GM12878 (cell line): Measurements from ENCODE around the gene CCP110. TPM values are rescaled to one million over a fixed set of nuclear protein-coding genes. Genes with fewer than 3 reads are reported as not detected.

ENCODE experiments used
- BRCA1 ChIP-seq: IDR thresholded peaks from 2 replicates; pipeline ENCODE4 v1.6.1; 2011; ENCODE audit warnings: low read depth, low read length, improper control_type of control experiment
- polyA plus RNA-seq, 11 experiments: library from polyadenylated mRNA; depleted of rRNA in 4 of 11; unstranded in 6 of 11; stranded (reverse) in 5 of 11; fragments of >200 nt; fragmentation: Nextera tagmentation in 4 of 11; fragmentation: Illumina TruSeq in 1 of 11; extraction: Ambion mirVana in 4 of 11; extraction: Trizol in 1 of 11; gene quantifications; 1 replicate in 1 of 11; 2 replicates in 10 of 11; pipeline versions ENCODE4 v1.2.1 to v1.2.3, GENCODE V29; 2011 to 2016; ENCODE audit warnings: inconsistent platforms in 2 of 11, missing spikeins in 2 of 11, low read depth in 1 of 11
- total RNA-seq, 4 experiments: library from RNA; depleted of rRNA in 3 of 4; stranded (reverse); fragments of >200 nt in 3 of 4; fragmentation: Illumina TruSeq in 1 of 4; extraction: Trizol in 1 of 4; gene quantifications; 2 replicates each; pipeline versions ENCODE4 v1.2.1 to v1.2.3, GENCODE V29; 2013 to 2021
- TF ChIP-seq, protein P1 (sequence below), 3 experiments: IDR thresholded peaks in 2 of 3; conservative IDR thresholded peaks in 1 of 3; 2 replicates each; pipeline ENCODE4 v1.5.1; 2011; ENCODE audit warnings: low read depth in 3 of 3, low read length in 3 of 3, mild to moderate bottlenecking in 3 of 3, control low read depth in 2 of 3, moderate library complexity in 2 of 3, inconsistent platforms in 1 of 3, mixed read lengths in 1 of 3; ENCODE audit not compliant: control insufficient read depth in 2 of 3, insufficient read depth in 1 of 3; ENCODE audit errors: extremely low read depth in 1 of 3

Gene CCP110
- total and polyA plus RNA-seq, 10 of the 15 experiments (the other 5 are each of a cell fraction or from before 2014, with no cell fraction given): 6.4 to 38.1 (median 26.7) TPM

DNA sequence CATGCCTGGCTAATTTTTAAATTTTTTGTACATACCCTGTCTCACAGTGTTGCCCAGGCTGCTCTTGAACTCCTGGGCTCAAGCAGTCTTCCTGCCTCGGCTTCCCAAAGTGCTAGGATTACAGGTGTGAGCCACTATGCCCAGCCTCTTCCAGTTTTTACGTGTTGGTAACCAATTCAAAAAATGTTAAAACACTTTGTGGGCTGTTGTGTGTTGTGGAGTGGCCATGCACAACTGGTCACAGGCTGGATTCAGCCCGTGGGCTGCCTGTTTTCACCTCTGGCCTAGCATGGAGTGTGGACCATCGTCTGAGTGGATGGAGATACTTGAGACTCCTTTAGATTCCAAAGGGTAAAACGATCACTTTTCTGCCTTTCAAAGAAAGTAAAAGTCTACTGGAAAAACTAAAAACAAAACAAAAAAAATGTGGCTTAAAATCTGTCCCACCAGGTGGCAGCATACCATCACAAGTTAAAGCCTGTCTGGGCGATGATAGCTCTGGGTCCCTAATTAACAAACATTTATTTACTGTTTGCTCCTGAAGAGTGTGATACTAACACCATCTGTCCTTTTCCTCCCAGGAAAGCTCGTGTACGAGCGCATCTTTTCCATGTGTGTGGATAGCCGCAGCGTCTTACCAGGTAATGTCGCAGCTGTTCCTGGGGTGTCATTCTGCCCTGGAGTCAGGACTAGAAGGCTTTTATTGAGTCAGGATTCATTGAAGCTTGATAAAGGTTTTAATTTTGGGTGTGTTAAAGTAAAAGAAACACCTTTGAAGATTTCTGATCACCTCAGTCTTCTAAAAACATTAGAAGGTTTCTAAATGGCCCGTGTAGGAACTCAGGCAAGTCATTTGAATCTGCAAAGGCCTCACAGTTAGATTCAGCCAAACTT lies 77.6 kb downstream of the CCP110 start (continued):
- TF ChIP-seq, protein P1, sequence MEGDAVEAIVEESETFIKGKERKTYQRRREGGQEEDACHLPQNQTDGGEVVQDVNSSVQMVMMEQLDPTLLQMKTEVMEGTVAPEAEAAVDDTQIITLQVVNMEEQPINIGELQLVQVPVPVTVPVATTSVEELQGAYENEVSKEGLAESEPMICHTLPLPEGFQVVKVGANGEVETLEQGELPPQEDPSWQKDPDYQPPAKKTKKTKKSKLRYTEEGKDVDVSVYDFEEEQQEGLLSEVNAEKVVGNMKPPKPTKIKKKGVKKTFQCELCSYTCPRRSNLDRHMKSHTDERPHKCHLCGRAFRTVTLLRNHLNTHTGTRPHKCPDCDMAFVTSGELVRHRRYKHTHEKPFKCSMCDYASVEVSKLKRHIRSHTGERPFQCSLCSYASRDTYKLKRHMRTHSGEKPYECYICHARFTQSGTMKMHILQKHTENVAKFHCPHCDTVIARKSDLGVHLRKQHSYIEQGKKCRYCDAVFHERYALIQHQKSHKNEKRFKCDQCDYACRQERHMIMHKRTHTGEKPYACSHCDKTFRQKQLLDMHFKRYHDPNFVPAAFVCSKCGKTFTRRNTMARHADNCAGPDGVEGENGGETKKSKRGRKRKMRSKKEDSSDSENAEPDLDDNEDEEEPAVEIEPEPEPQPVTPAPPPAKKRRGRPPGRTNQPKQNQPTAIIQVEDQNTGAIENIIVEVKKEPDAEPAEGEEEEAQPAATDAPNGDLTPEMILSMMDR (IDR thresholded peaks at IDR 0.05 in 2 of 3, conservative IDR thresholded peaks at IDR 0.05 in 1 of 3; ENCODE audit: control insufficient read depth in 2 of 3, extremely low read depth in 1 of 3, insufficient read depth in 1 of 3, low read depth in 3 of 3, low read length in 3 of 3): peak; percentile 37 to 64 (median 41); a peak in 4 of 6 replicates
- no peak for TF ChIP-seq BRCA1

Other genes starting within 250 kb of the CCP110 start
- gene CLEC19A, start 238.2 kb upstream of the CCP110 start, total RNA-seq (2014; rRNA removed): not detected in 2 replicates
- gene CLEC19A, start 238.2 kb upstream of the CCP110 start, total RNA-seq (2014; rRNA removed; fragmentation: Illumina TruSeq; extraction: Trizol): not detected in 2 replicates
- not detected in 2 replicates for gene CLEC19A, start 238.2 kb upstream of the CCP110 start, total RNA-seq (2021)
- gene CLEC19A, start 238.2 kb upstream of the CCP110 start, polyA plus RNA-seq (2011; rRNA removed): not detected in 2 replicates
- 0.03 TPM in 1 of 2 replicates, not detected in the other for gene CLEC19A, start 238.2 kb upstream of the CCP110 start, polyA plus RNA-seq (2014; fragmentation: Illumina TruSeq; extraction: Trizol)
- gene CLEC19A, start 238.2 kb upstream of the CCP110 start, polyA plus RNA-seq (2014; fragmentation: Nextera tagmentation; extraction: Ambion mirVana): not detected
- 0.03 TPM in 1 of 2 replicates, not detected in the other for gene CLEC19A, start 238.2 kb upstream of the CCP110 start, polyA plus RNA-seq (2014; rRNA removed)
- gene CLEC19A, start 238.2 kb upstream of the CCP110 start, polyA plus RNA-seq (2016; fragmentation: Nextera tagmentation; extraction: Ambion mirVana): not detected
- gene TMC5, start 106.1 kb upstream of the CCP110 start, total RNA-seq (2014; rRNA removed): 0.27 TPM in 1 of 2 replicates, not detected in the other
- gene TMC5, start 106.1 kb upstream of the CCP110 start, total RNA-seq (2014; rRNA removed; fragmentation: Illumina TruSeq; extraction: Trizol): not detected in 2 replicates
- gene TMC5, start 106.1 kb upstream of the CCP110 start, total RNA-seq (2021): 0.19 TPM in 1 of 2 replicates, not detected in the other
- gene TMC5, start 106.1 kb upstream of the CCP110 start, polyA plus RNA-seq (2011; rRNA removed): 0.01 TPM in 1 of 2 replicates, not detected in the other
- gene TMC5, start 106.1 kb upstream of the CCP110 start, polyA plus RNA-seq (2014; fragmentation: Illumina TruSeq; extraction: Trizol): 0.04 TPM in 1 of 2 replicates, not detected in the other
- under 1 TPM; 0.07 to 0.08 TPM for gene TMC5, start 106.1 kb upstream of the CCP110 start, polyA plus RNA-seq (2014; fragmentation: Nextera tagmentation; extraction: Ambion mirVana)
- gene TMC5, start 106.1 kb upstream of the CCP110 start, polyA plus RNA-seq (2014; rRNA removed): not detected in 2 replicates
- under 1 TPM in 1 of 2 experiments, not detected in 1; 0.10 TPM for gene TMC5, start 106.1 kb upstream of the CCP110 start, polyA plus RNA-seq (2016; fragmentation: Nextera tagmentation; extraction: Ambion mirVana)
- gene GDE1, start 1.8 kb upstream of the CCP110 start, total RNA-seq (2014; rRNA removed): 19.9 and 23.3 TPM in 2 replicates
- 20.6 and 20.8 TPM in 2 replicates for gene GDE1, start 1.8 kb upstream of the CCP110 start, total RNA-seq (2014; rRNA removed; fragmentation: Illumina TruSeq; extraction: Trizol)
- 23.0 and 26.7 TPM in 2 replicates for gene GDE1, start 1.8 kb upstream of the CCP110 start, total RNA-seq (2021)
- gene GDE1, start 1.8 kb upstream of the CCP110 start, polyA plus RNA-seq (2011; rRNA removed): 19.9 and 23.3 TPM in 2 replicates
- 25.0 and 31.2 TPM in 2 replicates for gene GDE1, start 1.8 kb upstream of the CCP110 start, polyA plus RNA-seq (2014; fragmentation: Illumina TruSeq; extraction: Trizol)
- gene GDE1, start 1.8 kb upstream of the CCP110 start, polyA plus RNA-seq (2014; fragmentation: Nextera tagmentation; extraction: Ambion mirVana): 10 to 100 TPM; 14.8 to 17.3 TPM
- gene GDE1, start 1.8 kb upstream of the CCP110 start, polyA plus RNA-seq (2014; rRNA removed): 21.3 and 22.0 TPM in 2 replicates
- 10 to 100 TPM; 29.6 to 31.8 TPM for gene GDE1, start 1.8 kb upstream of the CCP110 start, polyA plus RNA-seq (2016; fragmentation: Nextera tagmentation; extraction: Ambion mirVana)
- 22.1 and 22.5 TPM in 2 replicates for gene VPS35L, start 31.8 kb downstream of the CCP110 start, total RNA-seq (2014; rRNA removed)
- 27.3 and 27.8 TPM in 2 replicates for gene VPS35L, start 31.8 kb downstream of the CCP110 start, total RNA-seq (2014; rRNA removed; fragmentation: Illumina TruSeq; extraction: Trizol)
- gene VPS35L, start 31.8 kb downstream of the CCP110 start, total RNA-seq (2021): 35.7 and 42.3 TPM in 2 replicates
- 14.9 TPM in 2 replicates for gene VPS35L, start 31.8 kb downstream of the CCP110 start, polyA plus RNA-seq (2011; rRNA removed)
- 34.3 and 34.4 TPM in 2 replicates for gene VPS35L, start 31.8 kb downstream of the CCP110 start, polyA plus RNA-seq (2014; fragmentation: Illumina TruSeq; extraction: Trizol)
- gene VPS35L, start 31.8 kb downstream of the CCP110 start, polyA plus RNA-seq (2014; fragmentation: Nextera tagmentation; extraction: Ambion mirVana): 10 to 100 TPM; 15.2 to 20.2 TPM
- gene VPS35L, start 31.8 kb downstream of the CCP110 start, polyA plus RNA-seq (2014; rRNA removed): 23.6 and 24.8 TPM in 2 replicates
- gene VPS35L, start 31.8 kb downstream of the CCP110 start, polyA plus RNA-seq (2016; fragmentation: Nextera tagmentation; extraction: Ambion mirVana): 10 to 100 TPM; 43.6 to 44.1 TPM
- gene KNOP1, start 194.3 kb downstream of the CCP110 start, total RNA-seq (2014; rRNA removed): 13.8 and 16.8 TPM in 2 replicates
- 32.1 and 36.0 TPM in 2 replicates for gene KNOP1, start 194.3 kb downstream of the CCP110 start, total RNA-seq (2014; rRNA removed; fragmentation: Illumina TruSeq; extraction: Trizol)
- gene KNOP1, start 194.3 kb downstream of the CCP110 start, total RNA-seq (2021): 27.0 and 29.7 TPM in 2 replicates
- gene KNOP1, start 194.3 kb downstream of the CCP110 start, polyA plus RNA-seq (2011; rRNA removed): 19.8 and 28.3 TPM in 2 replicates
- gene KNOP1, start 194.3 kb downstream of the CCP110 start, polyA plus RNA-seq (2014; fragmentation: Illumina TruSeq; extraction: Trizol): 47.2 and 50.3 TPM in 2 replicates
- gene KNOP1, start 194.3 kb downstream of the CCP110 start, polyA plus RNA-seq (2014; fragmentation: Nextera tagmentation; extraction: Ambion mirVana): 10 to 100 TPM; 35.1 to 46.4 TPM
- 28.1 and 28.5 TPM in 2 replicates for gene KNOP1, start 194.3 kb downstream of the CCP110 start, polyA plus RNA-seq (2014; rRNA removed)
- gene KNOP1, start 194.3 kb downstream of the CCP110 start, polyA plus RNA-seq (2016; fragmentation: Nextera tagmentation; extraction: Ambion mirVana): 10 to 100 TPM; 30.6 to 33.5 TPM
- 2.0 and 2.5 TPM in 2 replicates for gene IQCK, start 194.3 kb downstream of the CCP110 start, total RNA-seq (2014; rRNA removed)
- 0.83 and 2.2 TPM in 2 replicates for gene IQCK, start 194.3 kb downstream of the CCP110 start, total RNA-seq (2014; rRNA removed; fragmentation: Illumina TruSeq; extraction: Trizol)
- gene IQCK, start 194.3 kb downstream of the CCP110 start, total RNA-seq (2021): 2.0 and 3.1 TPM in 2 replicates
- 1.8 and 2.2 TPM in 2 replicates for gene IQCK, start 194.3 kb downstream of the CCP110 start, polyA plus RNA-seq (2011; rRNA removed)
- gene IQCK, start 194.3 kb downstream of the CCP110 start, polyA plus RNA-seq (2014; fragmentation: Illumina TruSeq; extraction: Trizol): 2.2 and 2.3 TPM in 2 replicates
- 1 to 10 TPM; 1.5 to 4.2 TPM for gene IQCK, start 194.3 kb downstream of the CCP110 start, polyA plus RNA-seq (2014; fragmentation: Nextera tagmentation; extraction: Ambion mirVana)
- gene IQCK, start 194.3 kb downstream of the CCP110 start, polyA plus RNA-seq (2014; rRNA removed): 1.0 and 1.5 TPM in 2 replicates
- 1 to 10 TPM; 3.0 to 3.2 TPM for gene IQCK, start 194.3 kb downstream of the CCP110 start, polyA plus RNA-seq (2016; fragmentation: Nextera tagmentation; extraction: Ambion mirVana)